Ammon's horn (tissue), 1 donor: ENCODE measurements around the gene NOL4L.
A peak's percentile ranks its signal among the peaks of the same experiment; 100 is the strongest.
"Not testable (repeated sequence)": the region's sequence is repeated elsewhere in the genome, so short reads cannot be mapped to it uniquely, and the experiment has no call there.

Experiments
- DNase-seq: peaks from one replicate; pipeline ENCODE4 v3.0.0-alpha.2; 2016; ENCODE audit warnings: low spot score

Gene NOL4L

DNA sequence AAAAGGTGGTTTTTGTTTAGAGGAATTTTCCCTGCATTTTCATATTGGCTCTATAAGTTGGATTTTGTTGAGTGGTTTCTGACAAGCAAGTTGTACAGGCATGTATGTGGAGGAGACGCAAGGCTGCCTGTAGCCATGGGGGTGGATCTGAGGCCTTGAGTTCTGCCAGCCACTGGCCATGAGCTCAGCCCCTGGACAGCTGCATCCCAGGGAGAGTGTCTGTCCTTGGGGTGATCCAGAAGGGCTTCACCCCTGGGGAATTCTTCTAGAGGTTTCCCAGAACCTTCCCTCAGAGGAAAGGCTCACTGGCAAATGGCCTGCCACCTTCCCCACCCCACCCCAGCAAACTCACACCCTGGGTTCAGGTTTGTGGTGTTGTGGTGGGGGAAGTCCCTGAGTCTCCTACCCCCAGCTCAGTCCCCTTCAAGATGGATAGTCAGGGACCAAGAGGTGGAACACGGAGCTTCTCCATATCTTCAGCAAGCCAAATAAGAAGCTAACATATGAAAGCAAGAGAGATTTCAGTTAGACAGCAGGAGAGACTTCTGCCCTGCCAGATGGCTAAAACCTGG, 11.6 kb upstream of the NOL4L start:
- no peak for DNase-seq

DNA sequence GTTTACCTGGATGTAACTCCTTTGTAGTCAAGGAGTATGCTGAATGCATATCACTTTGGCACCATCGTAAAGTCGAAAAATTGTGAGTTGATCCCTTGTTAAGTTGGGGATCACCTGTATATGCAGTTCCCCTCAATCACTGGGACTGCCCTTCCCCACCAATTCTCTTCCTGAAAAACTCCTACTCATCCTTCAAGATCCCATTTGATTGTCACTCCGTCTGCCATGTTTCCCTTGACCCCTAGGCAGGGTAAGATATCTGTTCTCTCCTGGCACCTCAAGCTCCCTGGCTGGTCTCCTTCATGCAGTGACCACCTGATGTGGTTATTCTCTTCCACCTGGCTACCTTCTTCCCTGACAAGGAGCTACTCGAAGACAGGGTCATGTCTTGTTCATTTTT, 10.0 kb upstream of the NOL4L start:
- no peak for DNase-seq

DNA sequence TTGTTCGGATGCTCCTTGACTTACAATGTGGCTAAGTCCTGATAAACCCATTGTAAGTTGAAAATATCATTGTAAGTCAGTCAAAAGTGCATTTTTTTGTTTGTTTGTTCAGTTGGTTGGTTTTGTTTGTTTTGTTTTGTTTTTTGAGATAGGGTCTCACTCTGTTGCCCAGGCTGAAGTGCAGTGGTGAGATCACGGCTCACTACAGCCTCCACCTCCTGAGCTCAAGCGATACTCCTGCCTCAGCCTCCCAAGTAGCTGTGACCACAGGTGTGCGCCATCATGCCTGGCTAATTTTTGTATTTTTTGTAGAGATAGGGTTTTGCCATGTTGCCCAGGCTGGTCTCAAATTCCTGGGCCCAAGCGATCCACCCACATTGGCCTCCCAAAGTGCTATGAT, 9.5 kb upstream of the NOL4L start:
- not testable (repeated sequence) for DNase-seq

DNA sequence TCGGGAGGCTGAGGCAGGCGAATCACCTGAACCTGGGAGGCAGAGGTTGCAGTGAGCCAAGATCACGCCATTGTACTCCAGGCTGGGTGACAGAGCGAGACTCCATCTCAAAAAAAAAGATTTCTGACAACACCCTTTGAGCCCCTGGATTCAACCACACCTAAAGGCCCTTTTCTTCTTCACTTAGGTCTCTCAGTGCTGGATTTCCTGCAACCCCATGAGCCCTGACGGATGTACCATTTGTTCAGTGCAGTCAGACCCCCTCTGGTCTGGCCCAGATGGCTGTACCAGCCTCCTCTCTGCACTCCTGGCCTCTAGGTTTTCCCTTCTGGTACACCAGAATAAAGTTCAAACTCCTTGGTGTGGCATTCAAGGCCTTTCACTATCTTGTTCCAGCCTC, 9.1 kb upstream of the NOL4L start:
- DNase-seq, result no peak

DNA sequence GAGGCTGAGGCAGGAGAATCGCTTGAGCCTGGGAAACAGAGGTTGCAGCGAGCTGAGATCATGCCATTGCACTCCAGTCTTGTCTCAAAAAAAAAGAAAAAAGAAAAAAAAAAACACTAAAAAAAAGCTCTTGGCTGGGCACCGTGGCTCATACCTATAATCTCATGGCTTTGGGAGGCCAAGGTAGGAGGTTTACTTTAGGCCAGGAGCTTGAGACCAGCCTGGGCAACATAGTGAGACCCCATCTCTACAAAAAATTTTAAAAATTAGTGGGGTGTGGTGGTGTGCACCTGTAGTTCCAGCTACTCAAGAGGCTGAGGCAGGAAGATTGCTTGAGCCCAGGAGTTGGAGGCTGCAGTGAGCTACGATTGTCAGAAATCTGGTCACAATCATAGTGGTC, 7.5 kb upstream of the NOL4L start:
- DNase-seq, result not testable (repeated sequence)

DNA sequence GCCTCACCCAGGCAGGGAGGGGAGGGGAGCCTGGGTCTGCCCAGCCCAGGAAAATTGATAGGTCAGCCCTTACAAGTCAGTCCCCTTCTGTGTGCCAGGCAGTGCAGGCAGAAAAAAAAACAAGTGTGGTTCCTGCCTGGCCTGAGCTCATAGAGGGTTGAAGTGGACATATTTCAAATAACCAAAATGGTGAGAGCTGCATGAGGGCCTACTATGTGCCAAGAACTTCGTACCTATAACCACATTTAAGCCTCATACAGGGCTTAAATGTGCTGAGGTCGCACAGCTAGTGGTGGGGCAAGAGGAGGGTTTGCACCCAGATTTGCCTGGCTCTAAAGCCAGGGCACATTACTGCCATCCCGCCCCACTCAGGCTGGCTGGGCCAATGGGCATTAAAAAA, 6.9 kb upstream of the NOL4L start:
- DNase-seq, result no peak

DNA sequence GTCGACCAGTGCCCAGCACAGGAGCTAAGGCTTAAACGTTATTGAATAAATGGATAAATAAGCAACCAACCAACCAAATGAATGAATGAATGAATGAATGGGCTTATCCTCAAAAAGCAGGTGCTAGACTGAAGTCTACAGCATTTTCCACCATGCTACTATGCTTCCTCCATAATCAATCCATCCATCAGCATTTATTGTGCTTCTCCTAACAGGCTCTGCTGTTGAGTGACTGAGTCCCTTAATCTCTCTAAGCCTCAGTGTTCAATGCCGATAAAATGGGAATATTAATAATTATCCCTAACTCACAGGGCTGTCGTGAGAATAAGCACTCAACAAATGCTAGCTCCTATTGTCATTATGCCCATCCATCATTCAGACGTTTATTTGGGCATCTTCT, 4.6 kb upstream of the NOL4L start:
- no peak for DNase-seq

DNA sequence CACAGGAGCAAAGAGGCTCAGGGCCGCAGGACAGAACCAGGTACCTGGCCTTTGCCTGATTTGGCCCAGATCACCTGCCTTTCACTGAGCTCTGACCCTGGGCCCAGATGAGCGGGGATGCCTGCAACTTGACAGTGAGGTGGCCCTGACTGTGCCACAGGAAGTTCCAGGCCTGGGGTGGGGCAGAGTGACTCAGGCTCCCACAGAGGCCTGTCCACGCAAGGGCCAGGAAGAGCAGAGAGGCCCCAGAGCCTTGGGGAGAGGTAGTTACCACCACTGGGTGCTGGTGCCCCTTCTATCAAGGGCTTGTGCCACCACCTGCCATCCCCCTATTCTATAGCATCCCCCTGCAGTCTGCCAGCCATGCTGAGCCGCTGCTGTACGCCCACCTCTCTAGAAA, 4.1 kb upstream of the NOL4L start:
- no peak for DNase-seq

DNA sequence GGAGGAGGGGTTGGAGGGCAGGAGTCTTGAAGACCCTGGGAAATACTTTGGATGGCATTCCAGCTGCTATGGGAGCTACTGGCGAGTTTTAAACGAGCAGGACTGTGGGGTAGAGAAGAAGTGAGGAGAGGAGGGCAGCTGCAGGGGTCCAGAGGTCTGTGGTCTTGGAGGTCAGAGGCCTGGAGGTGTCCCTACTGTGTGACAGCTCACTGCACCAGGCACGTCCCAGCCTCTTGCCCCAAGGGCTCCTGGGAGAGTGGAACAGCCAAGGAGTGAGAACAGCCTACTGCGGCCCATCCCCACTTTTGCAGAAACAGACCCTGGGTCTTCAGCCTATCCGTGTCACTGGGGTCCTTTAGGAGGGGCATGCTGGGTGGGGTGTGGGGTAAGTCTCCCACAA, 2.9 kb upstream of the NOL4L start:
- DNase-seq, result no peak

DNA sequence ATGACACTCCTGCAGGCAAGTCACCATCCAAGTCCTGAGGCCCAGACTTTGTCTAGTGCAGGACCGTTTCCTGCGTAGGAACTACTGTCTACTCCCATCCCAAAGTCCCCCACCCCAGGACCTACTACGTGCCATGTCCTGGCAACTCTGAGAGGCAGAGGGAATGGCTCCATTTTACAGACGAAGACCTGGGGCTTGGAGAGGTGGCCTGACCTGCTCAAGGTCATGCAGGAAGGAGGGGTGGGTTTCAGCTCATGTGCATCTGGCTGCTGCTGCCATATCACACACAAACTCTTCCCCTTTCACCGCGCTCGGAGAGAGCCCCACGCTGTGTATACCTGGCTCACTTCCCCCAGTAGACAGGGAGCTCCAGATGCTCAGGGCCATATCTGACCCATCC, 1.2 kb upstream of the NOL4L start:
- no peak for DNase-seq

DNA sequence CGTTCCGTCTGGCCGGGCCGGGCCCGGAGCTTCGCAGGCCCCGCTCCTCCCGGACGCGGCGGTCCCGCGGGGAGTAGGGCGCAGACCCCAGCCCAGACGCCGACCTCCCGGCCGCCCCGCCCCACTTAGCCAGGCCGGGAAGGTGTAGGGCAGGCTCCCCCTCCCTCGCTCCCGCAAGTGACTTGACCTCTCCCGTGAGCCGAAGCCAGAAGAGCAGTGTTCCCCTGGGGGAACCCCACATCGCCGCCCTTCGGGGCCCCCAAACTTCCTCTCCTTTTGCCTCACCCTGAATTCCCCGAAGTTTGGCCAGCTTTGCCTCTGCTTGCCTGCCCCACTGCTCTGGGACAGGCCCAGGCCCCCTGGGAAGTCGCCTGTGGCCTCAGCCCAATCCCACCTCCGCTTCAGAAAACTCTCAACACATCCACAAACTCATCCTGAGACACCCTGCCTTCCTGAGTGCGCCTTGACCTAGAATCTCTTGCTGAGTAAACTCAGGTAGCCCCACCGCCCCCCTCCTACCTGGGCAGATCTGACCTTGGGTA, 524 bp upstream of the NOL4L start:
- DNase-seq, result no peak

DNA sequence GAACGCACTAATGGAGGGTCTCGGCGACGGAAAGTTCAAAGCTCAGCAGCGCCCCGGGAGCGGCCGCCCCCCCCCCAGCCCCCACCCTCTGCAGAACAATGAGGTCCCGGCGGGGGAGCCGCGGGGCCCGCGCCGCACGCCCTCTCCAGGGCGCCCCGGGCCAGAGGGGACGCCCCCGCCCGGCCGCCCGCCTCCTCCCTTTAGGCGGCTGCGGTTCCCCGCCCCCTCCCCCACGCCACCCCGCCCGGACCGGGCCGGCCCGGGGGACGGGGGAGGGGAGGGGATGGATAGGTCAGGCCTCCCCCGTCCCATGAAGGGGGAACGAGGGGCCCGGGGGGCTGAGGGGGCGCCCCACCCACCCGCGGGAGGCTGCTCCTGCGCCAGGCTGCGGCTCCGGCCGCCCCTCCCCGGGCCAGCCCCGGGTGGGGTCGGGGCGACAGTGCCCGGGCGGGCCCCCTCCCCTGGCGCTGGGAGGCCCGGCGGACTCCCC, 1.5 kb downstream of the NOL4L start:
- DNase-seq, result no peak

DNA sequence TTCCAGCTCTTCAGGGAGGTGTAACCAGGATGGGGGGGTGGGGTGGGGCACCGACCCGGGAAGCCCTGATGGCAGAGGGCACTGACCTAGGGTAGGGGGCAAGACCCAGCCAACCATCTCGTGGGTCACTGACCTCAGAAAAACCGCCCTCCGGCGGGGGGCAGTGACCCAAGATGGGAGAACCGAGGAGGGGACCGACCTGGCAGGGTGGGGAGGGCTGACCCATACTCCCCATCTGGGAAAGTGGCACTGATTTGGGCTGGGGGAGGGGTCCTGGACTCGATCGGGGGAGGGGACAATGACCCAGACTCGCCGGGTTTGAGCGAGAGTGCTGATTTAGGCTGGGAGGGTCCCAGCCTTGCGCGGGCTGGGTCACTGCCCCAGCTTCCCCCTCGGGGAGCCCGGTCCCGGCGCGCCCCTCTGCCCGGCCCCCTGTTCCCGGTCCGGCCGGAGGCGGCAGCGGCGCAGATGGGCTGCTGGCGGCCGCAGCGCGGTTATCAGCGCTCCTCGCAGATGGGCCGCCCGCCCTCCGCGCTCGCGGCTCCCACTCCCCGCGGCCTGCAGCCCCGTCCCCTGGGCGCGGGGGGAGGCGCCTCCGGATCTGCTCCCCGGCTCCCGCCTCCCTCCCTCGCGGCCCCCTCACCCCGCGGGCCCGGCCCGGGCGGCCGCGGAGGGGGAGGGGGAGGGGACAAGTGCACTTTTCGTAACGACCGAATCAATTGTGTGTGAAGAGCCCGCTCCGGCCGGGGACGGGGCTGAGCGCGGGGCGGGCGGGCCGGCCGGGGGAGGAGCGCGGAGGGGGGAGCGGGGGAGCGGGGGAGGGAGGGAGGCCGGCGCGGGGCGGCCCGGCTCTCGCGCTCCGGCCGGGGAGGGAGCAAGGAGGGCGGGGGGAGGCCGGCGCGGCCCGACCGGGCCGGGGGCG, 2.2 kb downstream of the NOL4L start:
- DNase-seq, result no peak

DNA sequence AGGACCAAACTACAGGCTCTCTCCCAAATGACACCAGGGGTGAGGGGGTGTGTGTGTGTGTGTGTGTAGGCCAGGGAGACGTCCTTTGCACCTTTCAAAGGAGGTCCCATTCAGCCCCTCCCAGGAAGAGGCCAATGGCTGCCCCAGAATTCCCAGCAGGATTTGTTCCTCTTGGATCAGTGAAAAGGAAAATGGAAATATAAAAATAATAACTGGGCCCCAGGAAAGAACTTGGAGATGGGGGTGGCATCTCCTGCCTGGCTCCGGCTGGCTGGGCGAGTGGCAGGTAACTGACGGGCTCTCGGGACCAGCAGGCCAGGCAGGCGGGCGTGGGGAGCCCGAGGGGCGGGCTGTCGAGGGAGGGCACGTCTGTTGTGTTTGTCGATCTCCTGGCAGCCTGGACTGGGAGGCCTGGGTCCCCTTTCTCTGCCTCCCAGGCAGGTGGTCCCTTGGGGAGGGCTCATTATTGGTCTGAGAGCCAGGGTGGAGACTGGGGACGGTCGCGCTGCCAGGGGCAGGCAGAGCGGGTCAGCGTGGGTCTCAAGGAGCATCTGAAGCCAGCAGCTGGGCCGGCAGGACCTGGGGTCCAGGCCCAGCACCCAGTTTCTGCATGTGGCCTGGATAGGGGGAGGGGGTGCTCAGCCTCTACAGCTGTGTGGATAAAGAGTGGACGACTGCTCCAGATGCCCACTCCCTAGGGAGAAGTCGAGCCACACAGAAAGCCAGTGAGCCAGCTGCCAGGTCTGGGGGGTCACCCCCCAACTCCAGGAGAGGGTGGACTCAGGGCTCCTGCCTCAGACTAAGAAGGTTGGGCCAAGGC, 3.1 kb downstream of the NOL4L start:
- no peak for DNase-seq

DNA sequence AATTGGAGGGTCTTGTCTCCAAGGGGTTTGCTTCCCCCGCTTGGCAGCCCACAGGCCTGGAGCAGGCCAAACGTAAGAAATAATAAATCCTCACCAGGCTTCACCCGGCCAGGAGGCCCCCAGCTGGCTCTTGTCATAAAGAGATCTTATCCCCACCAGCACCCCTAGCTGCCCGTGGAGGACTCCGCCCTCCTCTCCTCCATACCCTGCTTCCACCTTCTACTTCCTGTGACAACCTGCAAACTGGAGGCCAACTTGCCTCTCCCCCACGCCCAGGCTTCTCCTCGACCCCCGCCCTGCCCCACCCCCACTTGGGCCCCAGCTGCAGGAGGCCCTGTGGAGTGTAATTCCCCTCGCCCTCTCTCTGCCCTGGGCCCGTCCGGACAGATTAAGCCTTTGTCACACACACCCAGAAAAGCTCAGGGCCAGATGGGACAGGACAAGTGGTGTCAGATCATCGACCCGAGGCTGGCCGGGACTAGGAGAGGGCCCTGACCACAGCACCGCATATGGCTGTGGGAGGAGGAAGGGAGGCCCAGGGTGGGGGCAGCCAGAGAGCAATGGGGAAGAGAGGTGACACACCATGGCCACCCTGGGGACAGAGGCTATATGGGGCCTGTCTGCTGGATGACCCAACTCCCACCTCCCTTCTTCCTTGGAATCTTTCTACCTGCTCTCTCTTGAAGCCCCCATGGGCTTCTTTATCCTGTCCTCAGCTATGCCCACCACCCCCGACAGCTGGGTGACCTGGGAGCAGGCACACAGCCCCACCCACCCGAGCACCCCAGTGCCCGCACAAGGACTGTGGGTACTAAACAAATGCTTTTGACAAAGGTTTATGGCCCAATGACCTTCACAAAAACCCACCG, 3.9 kb downstream of the NOL4L start:
- peak; percentile 42 for DNase-seq

DNA sequence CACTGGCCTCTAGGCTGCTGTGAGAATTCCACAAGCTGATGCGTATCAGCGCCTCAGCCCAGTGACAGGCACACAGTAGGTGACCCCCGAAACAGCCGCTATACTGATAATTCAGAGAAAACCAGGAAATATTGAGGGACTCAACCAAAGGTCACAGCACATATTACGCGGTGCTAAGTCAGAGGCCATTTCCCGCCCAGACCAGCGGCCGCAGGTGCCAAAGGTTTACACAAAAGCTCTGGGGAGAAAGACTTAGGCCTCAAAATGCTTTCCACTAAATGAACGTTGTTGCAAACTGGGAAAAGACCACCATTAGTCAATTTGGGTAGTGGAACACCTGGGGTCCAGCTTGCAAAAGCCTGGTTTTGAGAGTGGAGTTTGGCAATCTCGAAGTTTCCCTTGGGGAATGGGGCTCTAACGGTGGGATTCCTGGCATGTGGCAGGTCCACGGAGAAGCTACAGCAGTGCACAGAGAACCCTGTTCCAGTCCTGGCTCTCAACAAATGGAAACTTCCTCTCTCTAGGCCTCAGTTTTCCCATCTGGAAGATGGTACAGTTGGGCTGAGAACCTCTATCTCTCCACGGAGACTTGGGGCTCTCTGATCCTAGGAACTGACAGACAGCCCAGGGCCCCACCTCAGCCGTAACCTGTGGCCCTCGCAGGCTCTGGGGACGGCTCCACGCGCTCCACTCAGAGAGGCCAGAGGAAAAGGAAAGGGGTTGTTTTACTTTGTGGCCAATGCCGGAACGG, 4.7 kb downstream of the NOL4L start:
- DNase-seq, result no peak

DNA sequence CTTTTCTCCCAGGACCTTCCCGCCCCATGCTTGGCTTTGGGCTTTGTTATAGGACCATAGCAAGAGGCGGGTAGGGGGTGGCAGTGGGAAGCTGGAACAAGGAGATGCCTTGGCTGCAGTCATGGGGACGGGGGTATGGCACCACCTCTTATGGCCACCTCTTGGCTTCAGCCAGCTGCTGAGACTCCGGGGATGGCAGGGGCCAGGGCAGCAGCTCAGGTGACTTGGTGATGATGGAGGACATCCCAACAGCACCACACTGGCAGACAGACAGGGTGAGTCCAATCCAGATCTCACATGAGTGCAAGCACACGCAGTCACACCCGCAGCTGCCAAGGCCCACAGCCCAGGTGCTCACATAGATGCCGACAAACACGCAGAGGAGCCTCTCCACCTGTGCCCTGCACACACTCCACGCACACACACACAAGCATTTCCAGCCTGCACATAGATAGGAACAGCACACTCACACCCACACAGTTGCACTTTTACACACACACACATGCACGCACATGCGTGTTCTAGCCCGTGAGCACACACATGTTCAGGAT, 6.2 kb downstream of the NOL4L start:
- DNase-seq, result no peak

DNA sequence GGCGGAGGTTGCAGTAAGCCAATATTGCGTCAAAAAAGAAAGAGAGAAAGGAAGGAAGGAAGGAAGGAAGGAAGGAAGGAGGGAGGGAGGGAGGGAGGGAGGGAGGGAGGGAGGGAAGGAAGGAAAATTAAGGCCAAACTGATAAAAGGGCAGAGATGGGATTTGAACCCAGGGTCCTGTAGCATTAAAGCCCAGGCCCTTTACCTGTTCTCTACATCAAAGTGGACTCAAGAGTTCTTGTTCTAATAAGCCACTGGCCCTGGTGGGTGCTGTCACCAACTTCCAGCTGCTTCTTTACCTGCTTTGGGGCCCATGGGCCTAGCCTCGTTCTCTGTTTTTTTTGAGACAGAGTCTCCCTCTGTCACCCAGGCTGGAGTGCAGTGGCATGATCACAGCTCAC, 7.1 kb downstream of the NOL4L start:
- DNase-seq, result not testable (repeated sequence)

DNA sequence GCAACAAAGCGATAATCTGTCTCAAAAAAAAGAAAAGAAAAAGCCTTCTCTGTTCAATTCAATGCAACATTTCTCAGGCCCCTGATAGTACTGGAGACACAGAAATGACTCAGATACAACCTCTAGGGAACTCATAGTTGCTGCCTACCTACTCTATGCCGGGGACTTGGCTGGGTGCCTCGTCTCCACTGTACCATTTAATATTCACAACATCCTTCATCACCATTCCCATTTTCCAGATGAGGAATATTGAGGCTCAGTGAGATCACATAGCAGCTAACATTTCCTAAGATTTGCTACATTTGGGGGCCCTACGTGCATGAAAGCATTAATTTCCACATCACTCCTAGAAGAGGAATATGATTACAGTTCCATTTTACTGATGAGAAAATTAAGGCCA, 7.5 kb downstream of the NOL4L start:
- no peak for DNase-seq

DNA sequence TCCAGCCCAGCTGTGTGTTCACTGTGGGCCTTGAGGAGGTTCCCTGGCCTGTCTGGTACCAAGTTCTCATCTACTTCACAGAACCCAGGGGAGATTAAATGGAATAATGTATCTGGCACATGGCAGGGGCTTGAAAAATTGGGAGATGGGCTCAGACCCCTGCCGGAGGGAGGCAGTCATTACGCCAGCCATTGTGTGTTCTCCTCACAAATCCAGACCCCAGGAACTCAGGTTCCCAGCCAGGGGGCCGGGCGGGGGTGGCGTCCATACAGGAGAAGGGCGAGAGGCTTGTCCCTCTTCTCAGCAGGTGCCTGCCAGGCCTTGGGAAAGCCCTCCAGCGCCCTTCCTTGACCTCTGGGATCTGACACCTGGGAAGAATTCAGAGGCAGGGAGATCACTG, 8.1 kb downstream of the NOL4L start:
- DNase-seq, result no peak
